Muscle of leg (tissue), 11 donors: ENCODE measurements around the gene USB1. TPM values are rescaled to one million over a fixed set of nuclear protein-coding genes. Genes with fewer than 3 reads are reported as not detected.
A peak's percentile ranks its signal among the peaks of the same experiment; 100 is the strongest.

Experiments used
- DNase-seq: peaks from one replicate; pipeline ENCODE4 v3.0.0; 2013
- H3K27ac ChIP-seq: one replicate; pipeline ENCODE4 v1.5.1; 2013; ENCODE audit warnings: mild to moderate bottlenecking, low read length, control low read depth
- H3K27me3 ChIP-seq: one replicate; pipeline ENCODE4 v1.6.1; 2013; ENCODE audit warnings: low read length; ENCODE audit not compliant: control insufficient read depth, insufficient read depth
- H3K36me3 ChIP-seq: one replicate; pipeline ENCODE4 v1.6.1; 2013; ENCODE audit warnings: low read length; ENCODE audit not compliant: control insufficient read depth, insufficient read depth
- H3K4me1 ChIP-seq: one replicate; pipeline ENCODE4 v1.6.1; 2013; ENCODE audit warnings: low read length; ENCODE audit not compliant: control insufficient read depth, insufficient read depth
- H3K4me3 ChIP-seq: one replicate; pipeline ENCODE4 v1.5.1; 2013; ENCODE audit warnings: low read length, control low read depth
- H3K9me3 ChIP-seq: replicated peaks from 2 replicates; pipeline ENCODE4 v1.6.1; 2013; ENCODE audit warnings: low read depth, low read length; ENCODE audit not compliant: control insufficient read depth
- WGBS: methylation state at CpG from one replicate; pipeline ENCODE4 v1.1.5; 2013; ENCODE audit warnings: missing lambda C conversion rate; ENCODE audit not compliant: insufficient coverage; 5-methylcytosine and 5-hydroxymethylcytosine counted together
- polyA plus RNA-seq, 8 donors: library from polyadenylated mRNA; unstranded; fragments of 120-200 nt; gene quantifications; one replicate each; pipeline versions ENCODE4 v1.2.1 to v1.2.3, GENCODE V29; 2013; ENCODE audit warnings: inconsistent platforms in 1 of 8, low replicate concordance in 1 of 8; ENCODE audit not compliant: insufficient read length in 8 of 8, insufficient read depth in 1 of 8
- total RNA-seq: library from RNA; stranded (reverse); fragments of 120-200 nt; gene quantifications from one replicate; pipeline ENCODE4 v1.2.4, GENCODE V29; 2013

USB1 gene
- total and polyA plus RNA-seq, 9 donors, result 5.0 to 18.8 (median 15.3) TPM

GRCh38 chr16:57981636-57982035 lies 19.6 kb upstream of the USB1 start:
- Histone ChIP-seq H3K4me3 (no peak overlapping the region), H3K36me3 (no peaks in the 10 kb centered on the region), H3K27me3 (peaks cover 30% of the 10 kb centered on the region), H3K9me3 (no peaks in the 10 kb centered on the region), H3K4me1 (peaks cover 11% of the 10 kb centered on the region), H3K27ac (no peak overlapping the region)
- 87% methylated on average over 4 of the region's 7 CpGs for WGBS
- DNase-seq, result no peak

GRCh38 chr16:57982385-57982784 lies 18.8 kb upstream of the USB1 start:
- no CpG with 5 or more reads among the region's 5 CpGs for WGBS
- no peaks in the 10 kb centered on the region for H3K36me3 ChIP-seq

GRCh38 chr16:57984443-57985203 lies 16.6 kb upstream of the USB1 start:
- Histone ChIP-seq H3K9me3 (no peaks in the 10 kb centered on the region), H3K36me3 (no peaks in the 10 kb centered on the region), H3K27me3 (peaks cover 43% of the 10 kb centered on the region), H3K4me3 (peak overlapping the region; percentile 33), H3K27ac (no peak overlapping the region), H3K4me1 (peaks cover 11% of the 10 kb centered on the region)
- peak; percentile 81 for DNase-seq
- WGBS, result 5% methylated on average over 62 of the region's 64 CpGs

More at GRCh38 chr16:57982385-57982784, 18.8 kb upstream of the USB1 start:
- DNase-seq, result no peak
- H3K4me1 ChIP-seq, result peaks cover 11% of the 10 kb centered on the region
- no peaks in the 10 kb centered on the region for H3K9me3 ChIP-seq
- H3K27ac ChIP-seq, result no peak overlapping the region
- H3K27me3 ChIP-seq, result peaks cover 38% of the 10 kb centered on the region
- no peak overlapping the region for H3K4me3 ChIP-seq

DNA sequence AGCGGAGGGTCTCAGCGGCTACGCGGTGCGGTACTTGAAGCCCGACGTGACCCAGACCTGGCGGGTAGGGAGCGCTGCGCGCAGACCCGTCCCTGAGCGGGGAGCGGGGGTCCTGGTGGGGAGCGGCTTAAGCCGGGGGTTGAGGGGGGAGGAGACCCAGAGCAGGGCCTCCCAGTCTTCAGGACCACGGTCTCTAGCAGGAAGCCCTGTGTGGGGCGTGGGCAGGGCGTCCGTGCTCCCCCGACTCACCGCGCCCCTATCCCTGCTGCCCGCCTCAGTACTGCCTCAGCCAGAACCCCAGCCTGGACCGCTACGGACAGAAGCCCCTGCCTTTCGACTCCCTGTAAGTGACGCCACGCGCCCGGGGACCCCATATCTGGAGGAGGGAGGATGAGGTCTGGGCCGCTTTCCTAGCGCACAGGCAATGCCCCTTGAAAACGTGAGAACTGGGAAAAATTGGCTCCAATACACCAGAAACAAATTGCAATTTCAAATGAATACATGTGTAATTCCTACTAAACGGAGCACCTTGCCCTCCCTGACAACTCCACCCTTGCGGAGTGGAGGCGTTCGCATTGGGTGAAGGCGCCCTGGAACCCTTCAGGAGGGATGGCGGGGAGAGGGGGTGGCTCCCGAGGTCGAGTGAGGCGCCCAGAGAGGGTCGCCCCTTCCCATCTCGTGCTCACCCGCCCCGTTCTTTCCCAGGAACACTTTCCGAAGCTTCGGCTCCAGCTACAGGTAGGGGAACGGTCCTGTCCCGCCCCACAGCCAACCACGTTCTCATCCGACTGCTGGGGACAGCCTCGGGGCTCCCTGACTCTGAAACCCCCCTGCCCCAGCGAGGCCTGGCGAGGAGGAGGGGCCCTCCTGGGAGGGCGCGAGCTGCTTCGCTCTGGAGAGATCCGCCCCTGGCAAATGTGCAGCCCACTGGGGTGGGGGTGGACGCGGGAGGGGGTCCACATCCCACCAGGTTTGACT lies 15.7 kb upstream of the USB1 start:
- 2% methylated on average over 20 of the region's 62 CpGs for WGBS
- Histone ChIP-seq H3K9me3 (no peaks in the 10 kb centered on the region), H3K27me3 (peaks cover 43% of the 10 kb centered on the region), H3K4me3 (peak overlapping the region; percentile 33), H3K36me3 (no peaks in the 10 kb centered on the region), H3K4me1 (peaks cover 11% of the 10 kb centered on the region), H3K27ac (no peak overlapping the region)
- DNase-seq, result no peak

DNA sequence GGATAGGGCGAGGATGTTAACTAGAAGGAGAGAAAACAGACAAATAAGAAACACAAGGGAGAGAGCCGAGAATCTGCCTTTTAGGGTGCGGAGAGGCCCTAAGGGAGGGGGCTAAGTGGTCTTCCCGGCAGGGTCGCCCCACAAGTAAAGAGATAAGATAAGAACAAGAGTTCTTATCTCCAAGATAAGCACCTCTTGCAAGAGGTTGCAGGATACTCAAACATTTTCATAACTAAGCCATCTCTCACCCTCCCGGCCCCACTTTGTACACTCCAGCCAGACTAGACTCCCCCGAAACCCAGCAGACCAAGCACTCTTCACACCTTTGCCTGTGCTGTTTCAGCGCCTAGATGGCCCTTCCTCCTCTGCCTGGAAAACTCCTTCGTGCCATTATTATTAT lies 15.0 kb upstream of the USB1 start:
- Histone ChIP-seq H3K4me3 (no peak overlapping the region), H3K27me3 (peaks cover 43% of the 10 kb centered on the region), H3K27ac (no peak overlapping the region), H3K9me3 (no peaks in the 10 kb centered on the region), H3K4me1 (peaks cover 11% of the 10 kb centered on the region), H3K36me3 (no peaks in the 10 kb centered on the region)
- no peak for DNase-seq
- WGBS, result 39% methylated on average over 3 of the region's 9 CpGs

DNA sequence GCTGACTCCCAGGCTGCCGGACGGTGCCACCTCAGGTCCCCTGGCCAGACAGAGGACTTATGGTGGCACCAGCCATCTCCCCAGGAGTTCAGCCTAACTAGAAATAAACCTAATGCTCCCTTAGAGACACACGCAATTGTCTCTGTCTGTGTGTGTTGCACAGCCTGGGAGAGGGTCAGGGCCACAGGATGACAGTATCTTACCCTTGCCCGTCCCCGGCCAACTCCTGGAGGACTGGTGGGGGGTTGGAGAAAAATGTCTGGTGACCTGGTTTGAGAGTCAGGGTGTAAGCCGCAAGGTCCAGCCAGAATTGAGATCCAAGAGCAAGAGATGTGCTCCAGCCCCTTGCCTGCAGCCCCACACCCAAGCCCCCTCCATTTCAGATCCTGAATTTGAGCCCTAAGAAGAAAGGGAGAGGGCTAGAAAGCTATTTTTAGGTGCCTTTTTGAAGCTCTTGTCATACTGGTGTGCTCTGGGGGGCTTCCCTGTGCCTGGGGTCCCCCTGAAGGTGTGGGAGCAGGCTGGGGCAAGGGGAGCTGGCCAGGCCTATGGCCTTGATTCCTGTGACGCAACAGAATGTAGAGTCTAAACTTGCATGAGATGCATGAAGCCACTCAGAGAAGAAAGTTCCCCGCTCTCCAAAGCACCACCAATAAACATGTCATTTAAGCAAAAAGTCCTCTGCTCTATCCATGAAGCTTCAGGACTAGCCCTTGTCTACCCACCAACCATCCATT lies 13.6 kb upstream of the USB1 start:
- Histone ChIP-seq H3K4me3 (no peak overlapping the region), H3K27me3 (peaks cover 43% of the 10 kb centered on the region), H3K27ac (no peak overlapping the region), H3K36me3 (no peaks in the 10 kb centered on the region), H3K4me1 (peaks cover 11% of the 10 kb centered on the region), H3K9me3 (no peaks in the 10 kb centered on the region)
- 78% methylated on average over 4 of the region's 8 CpGs for WGBS
- no peak for DNase-seq

- Histone ChIP-seq H3K4me1 (peaks cover 11% of the 10 kb centered on the region), H3K4me3 (no peak overlapping the region), H3K27ac (no peak overlapping the region), H3K36me3 (peaks cover 8% of the 10 kb centered on the region), H3K9me3 (no peaks in the 10 kb centered on the region), H3K27me3 (peaks cover 39% of the 10 kb centered on the region)
- no peak for DNase-seq
- WGBS, result 25% methylated on average over 1 of the region's 1 CpG
Observed at GRCh38 chr16:57988929-57989328, 12.3 kb upstream of the USB1 start.

- DNase-seq, result no peak
- H3K36me3 ChIP-seq, result peaks cover 32% of the 10 kb centered on the region
- no peaks in the 10 kb centered on the region for H3K9me3 ChIP-seq
- peaks cover 13% of the 10 kb centered on the region for H3K27me3 ChIP-seq
- 78% methylated on average over 9 of the region's 11 CpGs for WGBS
- no peak overlapping the region for H3K27ac ChIP-seq
- peaks cover 3% of the 10 kb centered on the region for H3K4me1 ChIP-seq
- H3K4me3 ChIP-seq, result no peak overlapping the region
Observed at GRCh38 chr16:57991551-57992059, 9.6 kb upstream of the USB1 start.

- DNase-seq, result no peak
- Histone ChIP-seq H3K4me1 (peaks cover 3% of the 10 kb centered on the region), H3K27me3 (peaks cover 8% of the 10 kb centered on the region), H3K27ac (no peak overlapping the region), H3K36me3 (peaks cover 37% of the 10 kb centered on the region), H3K9me3 (no peaks in the 10 kb centered on the region), H3K4me3 (no peak overlapping the region)
- 78% methylated on average over 3 of the region's 6 CpGs for WGBS
Observed at GRCh38 chr16:57992084-57992483, 9.1 kb upstream of the USB1 start.
